HepG2 (cell line): Measurements from ENCODE around the gene NREP. TPM values are rescaled to one million over a fixed set of nuclear protein-coding genes. Genes with fewer than 3 reads are reported as not detected.

Experiments used
- ATAC-seq: fragments of 200-7000 bp; cut with Tn5 transposase; 3 replicates; pipeline ENCODE4 v1.9.1; 2020; ENCODE audit warnings: mild to moderate bottlenecking, moderate library complexity
- BruUV-seq: library from RNA; stranded (reverse); fragments of 400-500 nt; replicated peaks from 2 replicates; lab custom pipeline; 2021; lab: Mats Ljungman, UMichigan
- CTCF ChIA-PET: fragments of 300-600 bp; formaldehyde crosslinking; extraction: SDS; loops from one replicate; lab custom pipeline; 2021; ENCODE audit warnings: low total read pairs, inconsistent platforms, low intra/inter-chr PET ratio; lab: Yijun Ruan, JAX
- POLR2A ChIA-PET: fragments of 350-600 bp; sonication (Branson Sonifier 250); formaldehyde crosslinking; loops from one replicate; lab custom pipeline; 2020; ENCODE audit warnings: antibody characterized with exemption, inconsistent platforms; lab: Yijun Ruan, JAX
- DNase-seq: peaks from one replicate; pipeline ENCODE4 v3.0.0-alpha.2; 2015; ENCODE audit warnings: low spot score
- FAIRE-seq: peaks from 3 replicates; lab custom pipeline; 2011; peaks lifted over from hg19 to GRCh38; lab: Jason Lieb, UNC
- H2AFZ ChIP-seq: one replicate; pipeline ENCODE4 v1.6.1; 2011; ENCODE audit warnings: low read length, inconsistent platforms
- H3K27ac ChIP-seq: fragments of 300-600 bp; 3 replicates; pipeline ENCODE4 v1.8.0; 2011; ENCODE audit warnings: mixed run types, mild to moderate bottlenecking, mixed read lengths, low read length, inconsistent platforms; ENCODE audit not compliant: insufficient read depth; ENCODE audit errors: extremely low read length
- H3K27me3 ChIP-seq, 2 experiments: fragments of 200-600 bp in 1 of 2; 2 replicates in 1 of 2; 3 replicates in 1 of 2; pipeline versions ENCODE4 v1.6.0 to v1.8.0; 2011; ENCODE audit warnings: low read length in 2 of 2, mild to moderate bottlenecking in 2 of 2, moderate library complexity in 2 of 2, inconsistent platforms in 1 of 2; ENCODE audit not compliant: insufficient read depth in 2 of 2, control insufficient read depth in 1 of 2
- H3K36me3 ChIP-seq, 2 experiments: fragments of 200-600 bp in 1 of 2; replicated peaks in 1 of 2; 2 replicates in 1 of 2; 3 replicates in 1 of 2; pipeline versions ENCODE4 v1.5.1 to v1.8.0; 2011; ENCODE audit warnings: low read length in 2 of 2, inconsistent platforms in 1 of 2; ENCODE audit not compliant: insufficient read depth in 2 of 2, control insufficient read depth in 1 of 2
- H3K4me1 ChIP-seq: 2 replicates; pipeline ENCODE4 v1.5.1; 2012; ENCODE audit warnings: low read length, inconsistent platforms; ENCODE audit not compliant: insufficient read depth
- H3K4me2 ChIP-seq: 2 replicates; pipeline ENCODE4 v1.6.0; 2011; ENCODE audit warnings: low read depth, low read length, inconsistent platforms
- H3K4me3 ChIP-seq, 3 experiments: fragments of 200-600 bp in 1 of 3; sonication (generic), shearing (Covaris generic) in 1 of 3; replicated peaks in 1 of 3; 2 replicates each; pipeline ENCODE4 v1.5.1; 2011 to 2016; ENCODE audit warnings: low read length in 3 of 3, inconsistent platforms in 2 of 3, low read depth in 2 of 3, mild to moderate bottlenecking in 2 of 3, control low read depth in 1 of 3, mixed read lengths in 1 of 3; ENCODE audit not compliant: insufficient read depth in 1 of 3
- H3K79me2 ChIP-seq: one replicate; pipeline ENCODE4 v1.6.1; 2011; ENCODE audit warnings: low read length, inconsistent platforms; ENCODE audit not compliant: insufficient read depth
- H3K9ac ChIP-seq: 2 replicates; pipeline ENCODE4 v1.6.0; 2011; ENCODE audit warnings: mild to moderate bottlenecking, low read depth, low read length, inconsistent platforms; ENCODE audit not compliant: insufficient read depth
- H3K9me3 ChIP-seq: 2 replicates; pipeline ENCODE4 v1.5.1; 2012; ENCODE audit warnings: mild to moderate bottlenecking, low read length
- H4K20me1 ChIP-seq: 2 replicates; pipeline ENCODE4 v1.6.0; 2011; ENCODE audit warnings: inconsistent platforms, mild to moderate bottlenecking, low read length, moderate library complexity; ENCODE audit not compliant: insufficient read depth
- ATF7 ChIP-seq, 2 experiments: fragments of 450-650 bp in 1 of 2; sonication (generic) in 1 of 2; formaldehyde crosslinking in 1 of 2; IDR thresholded peaks; 2 replicates each; pipeline versions ENCODE4 v1.4.0 to v1.6.1; 2016 to 2020; ENCODE audit warnings: antibody characterized with exemption in 1 of 2, mild to moderate bottlenecking in 1 of 2, missing genetic modification reagents in 1 of 2
- KLF16 ChIP-seq, 2 experiments: sonication (generic) in 1 of 2; formaldehyde crosslinking in 1 of 2; IDR thresholded peaks; 2 replicates each; pipeline versions ENCODE4 v1.6.1 to v1.8.0; 2016 to 2023; ENCODE audit warnings: missing genetic modification reagents in 2 of 2, missing compliant biosample characterization in 1 of 2
- NCOR1 ChIP-seq: fragments of 200-600 bp; sonication (generic); IDR thresholded peaks from 2 replicates; pipeline ENCODE4 v1.7.0; 2017; ENCODE audit warnings: antibody characterized with exemption, low read length, borderline replicate concordance
- NFIC ChIP-seq: IDR thresholded peaks from 2 replicates; pipeline ENCODE4 v1.6.1; 2012; ENCODE audit warnings: mild to moderate bottlenecking, low read length, inconsistent platforms
- NKX3-1 ChIP-seq: sonication (generic); formaldehyde crosslinking; IDR thresholded peaks from 2 replicates; pipeline ENCODE4 v1.5.0; 2020; ENCODE audit warnings: missing genetic modification reagents
- NR2F2 ChIP-seq: IDR thresholded peaks from 2 replicates; pipeline ENCODE4 v1.6.1; 2012; ENCODE audit warnings: low read depth, inconsistent platforms, borderline replicate concordance
- RCOR2 ChIP-seq: IDR thresholded peaks from 2 replicates; pipeline ENCODE4 v1.6.1; 2016; ENCODE audit warnings: missing biosample characterization, missing genetic modification reagents
- SIX1 ChIP-seq: sonication (generic); formaldehyde crosslinking; IDR thresholded peaks from 2 replicates; pipeline ENCODE4 v1.4.0; 2020; ENCODE audit warnings: missing genetic modification reagents, borderline replicate concordance
- SNAI1 ChIP-seq: sonication (generic); formaldehyde crosslinking; IDR thresholded peaks from 2 replicates; pipeline ENCODE4 v1.5.0; 2020; ENCODE audit warnings: mild to moderate bottlenecking, missing genetic modification reagents, borderline replicate concordance
- SOX5 ChIP-seq: IDR thresholded peaks from 2 replicates; pipeline ENCODE4 v1.6.1; 2016; ENCODE audit warnings: borderline replicate concordance
- SSRP1 ChIP-seq: IDR thresholded peaks from 2 replicates; pipeline ENCODE4 v1.6.1; 2016; ENCODE audit warnings: control low read depth
- TBX2 ChIP-seq: sonication (generic); formaldehyde crosslinking; IDR thresholded peaks from 2 replicates; pipeline ENCODE4 v1.5.0; 2020; ENCODE audit warnings: missing genetic modification reagents, mild to moderate bottlenecking, borderline replicate concordance
- ZGPAT ChIP-seq: IDR thresholded peaks from 2 replicates; pipeline ENCODE4 v1.6.1; 2016; ENCODE audit warnings: mild to moderate bottlenecking
- ZNF503 ChIP-seq: sonication (generic); formaldehyde crosslinking; IDR thresholded peaks from 2 replicates; pipeline ENCODE4 v1.4.0; 2020; ENCODE audit warnings: missing genetic modification reagents
- ZNF747 ChIP-seq: sonication (generic); formaldehyde crosslinking; IDR thresholded peaks from 2 replicates; pipeline ENCODE4 v1.8.1; 2023; ENCODE audit warnings: missing genetic modification reagents, mild to moderate bottlenecking, borderline replicate concordance
- ZNF878 ChIP-seq: sonication (generic); formaldehyde crosslinking; IDR thresholded peaks from 2 replicates; pipeline ENCODE4 v1.8.1; 2023; ENCODE audit warnings: mild to moderate bottlenecking, missing genetic modification reagents, moderate library complexity
- WGBS: methylation state at CpG from one replicate; pipeline ENCODE4 v1.1.6; 2017; ENCODE audit warnings: low lambda C conversion rate; 5-methylcytosine and 5-hydroxymethylcytosine counted together
- in situ Hi-C: cut with HindIII; loops from 2 replicates; pipeline ENCODE4 v1.10.0; 2017; ENCODE audit warnings: low pct_unique_long_range_greater_than_20kb; ENCODE audit not compliant: extremely low pct_ligation_motif_present
- intact Hi-C: fragments of 100-400 bp; cut with micrococcal nuclease; formaldehyde crosslinking; loops from one replicate; pipeline ENCODE4 v1.10.0; 2022; ENCODE audit not compliant: unreplicated experiment
- polyA plus RNA-seq, 8 experiments: library from polyadenylated mRNA; depleted of rRNA in 3 of 8; stranded (reverse) in 7 of 8; unstranded in 1 of 8; fragments of >200 nt; fragmentation: Illumina TruSeq in 4 of 8; extraction: Trizol in 4 of 8; gene quantifications; 2 replicates each; pipeline versions ENCODE4 v1.2.1 to v1.2.3, GENCODE V29; 2011 to 2016; ENCODE audit warnings: low read depth in 4 of 8, missing spikeins in 1 of 8, mixed read lengths in 1 of 8; ENCODE audit not compliant: insufficient read depth in 1 of 8
- total RNA-seq, 5 experiments: library from RNA; depleted of rRNA; stranded (reverse); fragments of >200 nt; fragmentation: Illumina TruSeq; extraction: Trizol; gene quantifications; 2 replicates each; pipeline ENCODE4 v1.2.3, GENCODE V29; 2016; ENCODE audit warnings: low read depth in 1 of 5
- TF ChIP-seq, protein P1 (sequence below), 2 experiments: IDR thresholded peaks; 2 replicates each; pipeline ENCODE4 v1.6.1; 2011 to 2012; ENCODE audit warnings: low read length in 2 of 2, borderline replicate concordance in 1 of 2, low read depth in 1 of 2, mild to moderate bottlenecking in 1 of 2, moderate library complexity in 1 of 2

The NREP gene
- total and polyA plus RNA-seq, 2 of the 13 experiments (the other 11 are each of a cell fraction or from before 2014, with no cell fraction given): 40.5 to 102 TPM

GRCh38 chr5:111730659-111731382 lies 26.2 kb downstream of the NREP start:
- CTCF ChIA-PET: no interaction called here
- BruUV-seq: no TSS peak
- TF ChIP-seq KLF16 (CRISPR knock-in tag; IDR thresholded peaks at IDR 0.05) (peak in 1 of 2 experiments; percentile 60; a peak in 1 of 4 replicates), SIX1 (CRISPR knock-in tag) (peak; percentile 90; the same call in 1 of the 2 replicates), NFIC (peak; percentile 86), ZGPAT (CRISPR knock-in tag) (peak; percentile 90), ZNF747 (no peak), SSRP1 (CRISPR knock-in tag) (no peak), SOX5 (CRISPR knock-in tag) (peak; percentile 75), ATF7 (IDR thresholded peaks at IDR 0.05) (peak; percentile 55), ATF7 (CRISPR knock-in tag; IDR thresholded peaks at IDR 0.05) (no peak), TBX2 (CRISPR knock-in tag) (peak; percentile 95), RCOR2 (CRISPR knock-in tag) (0 out of 2 replicates have a peak, but pooled peaks have one; percentile 65), SNAI1 (CRISPR knock-in tag) (no peak), ZNF503 (peak; percentile 78; the same call in 1 of the 2 replicates), NR2F2 (peak; percentile 65), NCOR1 (peak; percentile 34; the same call in 1 of the 2 replicates), ZNF878 (CRISPR knock-in tag) (peak; percentile 64; the same call in 1 of the 2 replicates), NKX3-1 (0 out of 2 replicates have a peak, but pooled peaks have one; percentile 38)
- TF ChIP-seq, protein P1, sequence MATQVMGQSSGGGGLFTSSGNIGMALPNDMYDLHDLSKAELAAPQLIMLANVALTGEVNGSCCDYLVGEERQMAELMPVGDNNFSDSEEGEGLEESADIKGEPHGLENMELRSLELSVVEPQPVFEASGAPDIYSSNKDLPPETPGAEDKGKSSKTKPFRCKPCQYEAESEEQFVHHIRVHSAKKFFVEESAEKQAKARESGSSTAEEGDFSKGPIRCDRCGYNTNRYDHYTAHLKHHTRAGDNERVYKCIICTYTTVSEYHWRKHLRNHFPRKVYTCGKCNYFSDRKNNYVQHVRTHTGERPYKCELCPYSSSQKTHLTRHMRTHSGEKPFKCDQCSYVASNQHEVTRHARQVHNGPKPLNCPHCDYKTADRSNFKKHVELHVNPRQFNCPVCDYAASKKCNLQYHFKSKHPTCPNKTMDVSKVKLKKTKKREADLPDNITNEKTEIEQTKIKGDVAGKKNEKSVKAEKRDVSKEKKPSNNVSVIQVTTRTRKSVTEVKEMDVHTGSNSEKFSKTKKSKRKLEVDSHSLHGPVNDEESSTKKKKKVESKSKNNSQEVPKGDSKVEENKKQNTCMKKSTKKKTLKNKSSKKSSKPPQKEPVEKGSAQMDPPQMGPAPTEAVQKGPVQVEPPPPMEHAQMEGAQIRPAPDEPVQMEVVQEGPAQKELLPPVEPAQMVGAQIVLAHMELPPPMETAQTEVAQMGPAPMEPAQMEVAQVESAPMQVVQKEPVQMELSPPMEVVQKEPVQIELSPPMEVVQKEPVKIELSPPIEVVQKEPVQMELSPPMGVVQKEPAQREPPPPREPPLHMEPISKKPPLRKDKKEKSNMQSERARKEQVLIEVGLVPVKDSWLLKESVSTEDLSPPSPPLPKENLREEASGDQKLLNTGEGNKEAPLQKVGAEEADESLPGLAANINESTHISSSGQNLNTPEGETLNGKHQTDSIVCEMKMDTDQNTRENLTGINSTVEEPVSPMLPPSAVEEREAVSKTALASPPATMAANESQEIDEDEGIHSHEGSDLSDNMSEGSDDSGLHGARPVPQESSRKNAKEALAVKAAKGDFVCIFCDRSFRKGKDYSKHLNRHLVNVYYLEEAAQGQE (IDR thresholded peaks at IDR 0.05; ENCODE audit: borderline replicate concordance in 1 of 2, low read depth in 1 of 2, low read length in 2 of 2): peak in 1 of 2 experiments; percentile 40; a peak in 1 of 4 replicates

More at GRCh38 chr5:111730659-111731382, 26.2 kb downstream of the NREP start:
- Histone ChIP-seq H3K27ac (peak overlapping the region; percentile 55), H3K79me2 (no peaks in the 10 kb centered on the region), H3K4me2 (0 out of 2 replicates have a peak overlapping the region, but pooled peaks have one; percentile 24), H3K4me1 (peaks cover 57% of the 10 kb centered on the region), H3K27me3 (no peaks in the 10 kb centered on the region), H3K4me3 (no peak overlapping the region), H3K36me3 (peaks cover 0 to 5% of the 10 kb centered on the region in 2 experiments), H2AFZ (no peak overlapping the region), H4K20me1 (no peaks in the 10 kb centered on the region), H3K9me3 (no peaks in the 10 kb centered on the region), H3K9ac (no peak overlapping the region)
- peak; percentile 95 for ATAC-seq
- WGBS: 64% methylated on average over 8 of the region's 8 CpGs
- FAIRE-seq: peak; percentile 46
- in situ Hi-C loops (no loop called here), intact Hi-C loops (no loop called here)
- POLR2A ChIA-PET: no interaction called here
- peak; percentile 83 for DNase-seq
